Measurements from ENCODE around the gene BABAM2. TPM values are rescaled to one million over a fixed set of nuclear protein-coding genes. Genes with fewer than 3 reads are reported as not detected.

BABAM2 gene
- total RNA-seq, 3 donors from 2014 or later (not counting 1 experiment from before 2014, with no cell fraction given), result 54.6 to 66.1 (median 59.5) TPM

- no peak for TF ChIP-seq CTCF (IDR thresholded peaks at IDR 0.05)
- H3K4me1 Mint-ChIP-seq, result peaks cover 36 to 41% of the 10 kb centered on the region in 2 donors
- H3K9me3 ChIP-seq (ENCODE audit: control insufficient read depth, insufficient read depth, low read length), result no peaks in the 10 kb centered on the region
- peak overlapping the region; percentile 87 for H3K4me3 ChIP-seq (ENCODE audit: low read length)
- intact Hi-C loops (cut with micrococcal nuclease), result loop anchor here (1.0 to 5.0 kb wide), 5 partner anchors 29 to 516 kb away; partner anchors contain the start of genes FOSL2 and MRPL33
- no peaks in the 10 kb centered on the region for H3K9me3 Mint-ChIP-seq
- peaks cover 17% of the 10 kb centered on the region for H3K4me1 ChIP-seq (ENCODE audit: control insufficient read depth, insufficient read depth, low read length)
- peaks cover 7% of the 10 kb centered on the region for H3K36me3 ChIP-seq (ENCODE audit: control insufficient read depth, insufficient read depth, low read length)
- H3K27me3 ChIP-seq (ENCODE audit: control insufficient read depth, insufficient read depth, low read length), result no peaks in the 10 kb centered on the region
- WGBS (ENCODE audit: insufficient coverage), result 19% methylated on average over 24 of the region's 24 CpGs
- peak; percentile 46 to 75 (median 47) for ATAC-seq
- peak overlapping the region; percentile 99 for H3K4me3 Mint-ChIP-seq
- peaks cover 6% of the 10 kb centered on the region for H3K36me3 Mint-ChIP-seq
- H3K27ac Mint-ChIP-seq, result peak overlapping the region; percentile 100
- peak overlapping the region; percentile 100 for H3K27ac ChIP-seq (ENCODE audit: low read length)
- peaks cover 0 to 4% of the 10 kb centered on the region in 2 donors for H3K27me3 Mint-ChIP-seq (ENCODE audit: low read depth in 2 of 2)
- DNase-seq, result peak; percentile 98 to 99
These were observed 569 bp downstream of the BABAM2 start for GRCh38 chr2:27890924-27891672.

DNA sequence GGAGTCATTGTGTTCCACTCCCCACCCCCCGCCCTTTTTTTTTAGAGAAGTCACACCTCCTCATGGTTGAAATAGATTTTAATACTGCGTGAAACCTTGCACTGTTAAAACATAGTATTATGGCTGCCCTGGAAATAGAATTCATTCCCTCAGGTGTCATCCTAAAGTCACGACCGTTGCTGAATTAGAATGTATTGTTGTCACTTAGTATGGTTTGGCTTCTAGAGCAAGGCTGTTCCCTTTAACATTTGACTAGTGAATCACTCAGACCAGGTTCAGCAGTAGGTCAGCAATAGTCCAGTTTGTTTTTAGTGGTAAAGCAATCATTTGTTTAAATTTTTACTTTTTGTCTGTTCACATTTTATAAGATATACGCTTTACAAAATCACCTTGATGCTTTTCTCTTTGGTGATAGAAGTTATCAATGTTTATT is 1.2 kb downstream of the BABAM2 start:
- no peaks in the 10 kb centered on the region for H3K27me3 ChIP-seq (ENCODE audit: control insufficient read depth, insufficient read depth, low read length)
- no peak for DNase-seq
- ATAC-seq, result no peak
- H3K4me3 ChIP-seq (ENCODE audit: low read length), result no peak overlapping the region
- H3K4me1 Mint-ChIP-seq, result peaks cover 36 to 41% of the 10 kb centered on the region in 2 donors
- H3K9me3 ChIP-seq (ENCODE audit: control insufficient read depth, insufficient read depth, low read length), result no peaks in the 10 kb centered on the region
- H3K4me1 ChIP-seq (ENCODE audit: control insufficient read depth, insufficient read depth, low read length), result peaks cover 17% of the 10 kb centered on the region
- peak overlapping the region; percentile 99 for H3K4me3 Mint-ChIP-seq
- no peaks in the 10 kb centered on the region for H3K9me3 Mint-ChIP-seq
- peaks cover 13% of the 10 kb centered on the region for H3K36me3 ChIP-seq (ENCODE audit: control insufficient read depth, insufficient read depth, low read length)
- intact Hi-C loops (cut with micrococcal nuclease), result loop anchor here (1.0 to 5.0 kb wide), 4 partner anchors 64 to 516 kb away; partner anchors contain the start of genes FOSL2 and MRPL33
- peaks cover 6% of the 10 kb centered on the region for H3K36me3 Mint-ChIP-seq
- H3K27ac ChIP-seq (ENCODE audit: low read length), result peak overlapping the region; percentile 100
- H3K27me3 Mint-ChIP-seq (ENCODE audit: low read depth in 2 of 2), result peaks cover 0 to 4% of the 10 kb centered on the region in 2 donors
- H3K27ac Mint-ChIP-seq, result peak overlapping the region; percentile 100
- no peak for TF ChIP-seq CTCF (IDR thresholded peaks at IDR 0.05)
- 85% methylated on average over 3 of the region's 5 CpGs for WGBS (ENCODE audit: insufficient coverage)

DNA sequence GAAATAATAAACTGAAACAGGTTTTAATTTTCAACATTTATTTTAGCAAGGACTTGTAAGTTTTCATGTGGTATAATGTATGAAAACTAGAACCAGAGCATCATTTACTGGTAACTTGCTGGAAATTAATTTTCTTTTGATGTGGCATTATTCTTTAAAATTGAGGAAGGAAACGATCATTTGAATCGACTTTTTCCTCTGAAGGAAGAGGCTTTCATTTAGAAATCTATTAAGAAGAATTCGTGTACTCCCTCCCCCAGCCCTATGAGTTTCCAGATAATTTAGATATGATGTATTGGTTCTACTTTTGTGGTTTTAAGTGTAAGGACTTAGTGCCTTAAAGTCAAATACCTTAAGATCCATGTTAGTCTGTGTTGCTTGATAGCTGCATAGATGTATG is 2.5 kb downstream of the BABAM2 start:
- H3K27me3 Mint-ChIP-seq (ENCODE audit: low read depth in 2 of 2), result peaks cover 0 to 4% of the 10 kb centered on the region in 2 donors
- peak overlapping the region; percentile 100 for H3K27ac Mint-ChIP-seq
- H3K4me1 Mint-ChIP-seq, result peaks cover 44 to 47% of the 10 kb centered on the region in 2 donors
- no peaks in the 10 kb centered on the region for H3K9me3 Mint-ChIP-seq
- no peak for TF ChIP-seq CTCF (IDR thresholded peaks at IDR 0.05)
- peak in 1 of 2 donors; percentile 38 for DNase-seq
- ATAC-seq, result no peak
- intact Hi-C loops (cut with micrococcal nuclease), result loop anchor here (5.0 kb wide), 1 partner anchor 514 kb away; no protein-coding TSS in a partner anchor
- no peak overlapping the region for H3K4me3 Mint-ChIP-seq
- Histone ChIP-seq H3K27ac (ENCODE audit: low read length) (no peak overlapping the region), H3K4me1 (ENCODE audit: control insufficient read depth, insufficient read depth, low read length) (peaks cover 17% of the 10 kb centered on the region), H3K36me3 (ENCODE audit: control insufficient read depth, insufficient read depth, low read length) (peaks cover 16% of the 10 kb centered on the region), H3K4me3 (ENCODE audit: low read length) (no peak overlapping the region), H3K9me3 (ENCODE audit: control insufficient read depth, insufficient read depth, low read length) (no peaks in the 10 kb centered on the region), H3K27me3 (ENCODE audit: control insufficient read depth, insufficient read depth, low read length) (no peaks in the 10 kb centered on the region)
- H3K36me3 Mint-ChIP-seq, result peaks cover 6% of the 10 kb centered on the region
- no CpG with 5 or more reads among the region's 3 CpGs for WGBS (ENCODE audit: insufficient coverage)
